GM12878 (cell line): ENCODE results near the gene SORBS2. TPM values are rescaled to one million over a fixed set of nuclear protein-coding genes. Genes with fewer than 3 reads are reported as not detected.

Experiments
- ATAC-seq: fragments of 200-7000 bp; cut with Tn5 transposase; 3 replicates; pipeline ENCODE4 v1.9.1; 2020; ENCODE audit warnings: mild to moderate bottlenecking, moderate library complexity
- BruUV-seq: library from RNA; stranded (reverse); fragments of 400-500 nt; replicated peaks from 2 replicates; lab custom pipeline; 2021; lab: Mats Ljungman, UMichigan
- CTCF ChIA-PET: fragments of 300-600 bp; sonication (Branson Sonifier 250); formaldehyde crosslinking; extraction: SDS; loops from one replicate; lab custom pipeline; 2021; ENCODE audit warnings: inconsistent platforms; lab: Yijun Ruan, JAX
- POLR2A ChIA-PET: fragments of 350-600 bp; formaldehyde crosslinking; extraction: SDS; loops from one replicate; lab custom pipeline; 2021; ENCODE audit warnings: inconsistent platforms; lab: Charles Lee
- RAD21 ChIA-PET: fragments of 300-600 bp; sonication (Branson Sonifier 250); formaldehyde crosslinking; loops from one replicate; lab custom pipeline; 2023; ENCODE audit warnings: antibody characterized with exemption; ENCODE audit not compliant: unreplicated experiment; lab: Charles Lee
- SMC1A ChIA-PET: fragments of 300-600 bp; sonication (Branson Sonifier 250); formaldehyde crosslinking; loops from one replicate; lab custom pipeline; 2023; ENCODE audit not compliant: unreplicated experiment, uncharacterized antibody; lab: Charles Lee
- DNase-seq: peaks from one replicate; pipeline ENCODE4 v3.0.0-alpha.2; 2011; ENCODE audit warnings: low read depth, low spot score
- FAIRE-seq: peaks from 3 replicates; lab custom pipeline; 2011; peaks lifted over from hg19 to GRCh38; lab: Jason Lieb, UNC
- H2AFZ ChIP-seq: 2 replicates; pipeline ENCODE4 v1.6.0; 2011; ENCODE audit warnings: low read depth, low read length, control low read depth; ENCODE audit not compliant: control insufficient read depth
- H3K27ac ChIP-seq: 2 replicates; pipeline ENCODE4 v1.5.1; 2011; ENCODE audit warnings: control low read depth; ENCODE audit not compliant: control insufficient read depth, insufficient read depth
- H3K27me3 ChIP-seq, 2 experiments: replicated peaks in 1 of 2; 2 replicates each; pipeline versions ENCODE4 v1.6.0 to v1.6.1; 2011; ENCODE audit warnings: low read length in 1 of 2; ENCODE audit not compliant: control insufficient read depth in 2 of 2, insufficient read depth in 2 of 2
- H3K36me3 ChIP-seq, 2 experiments: 2 replicates each; pipeline ENCODE4 v1.5.1; 2011; ENCODE audit warnings: low read length in 1 of 2; ENCODE audit not compliant: control insufficient read depth in 2 of 2, insufficient read depth in 2 of 2
- H3K4me1 ChIP-seq: 2 replicates; pipeline ENCODE4 v1.6.1; 2011; ENCODE audit warnings: mild to moderate bottlenecking, low read length, moderate library complexity, mixed read lengths; ENCODE audit not compliant: control insufficient read depth, insufficient read depth
- H3K4me2 ChIP-seq: 2 replicates; pipeline ENCODE4 v1.6.0; 2011; ENCODE audit warnings: control low read depth; ENCODE audit not compliant: control insufficient read depth, insufficient read depth
- H3K4me3 ChIP-seq: fragments of 200-600 bp; sonication (generic); 2 replicates; pipeline ENCODE4 v1.5.1; 2016
- H3K79me2 ChIP-seq: 2 replicates; pipeline ENCODE4 v1.6.0; 2011; ENCODE audit warnings: low read length; ENCODE audit not compliant: control insufficient read depth, insufficient read depth
- H3K9ac ChIP-seq: 2 replicates; pipeline ENCODE4 v1.8.0; 2011; ENCODE audit warnings: low read length, control low read depth, mixed read lengths; ENCODE audit not compliant: control insufficient read depth, insufficient read depth
- H3K9me3 ChIP-seq: replicated peaks from 3 replicates; pipeline ENCODE4 v1.5.1; 2011; ENCODE audit warnings: mild to moderate bottlenecking, low read length; ENCODE audit not compliant: control insufficient read depth, insufficient read depth
- H4K20me1 ChIP-seq: 2 replicates; pipeline ENCODE4 v1.6.0; 2011; ENCODE audit not compliant: control insufficient read depth, insufficient read depth
- CREB1 ChIP-seq: IDR thresholded peaks from 2 replicates; pipeline ENCODE4 v1.6.1; 2012; ENCODE audit warnings: low read depth, mild to moderate bottlenecking, inconsistent platforms
- FOXK2 ChIP-seq: fragments of 450-650 bp; IDR thresholded peaks from 2 replicates; pipeline ENCODE4 v1.6.1; 2017; ENCODE audit warnings: mild to moderate bottlenecking, moderate library complexity
- MLLT1 ChIP-seq: fragments of 450-650 bp; IDR thresholded peaks from 2 replicates; pipeline ENCODE4 v1.6.1; 2016; ENCODE audit warnings: mild to moderate bottlenecking
- NFIC ChIP-seq: IDR thresholded peaks from 2 replicates; pipeline ENCODE4 v1.6.1; 2012; ENCODE audit warnings: low read depth, mild to moderate bottlenecking, inconsistent platforms, low read length, moderate library complexity
- POLR2AphosphoS2 ChIP-seq: IDR thresholded peaks from 2 replicates; pipeline ENCODE4 v1.6.1; 2011; ENCODE audit warnings: low read depth, mild to moderate bottlenecking, low read length, improper control_type of control experiment, moderate library complexity
- PRDM15 ChIP-seq: fragments of 450-650 bp; formaldehyde crosslinking; IDR thresholded peaks from 2 replicates; pipeline ENCODE4 v1.4.0; 2020; ENCODE audit warnings: mild to moderate bottlenecking, moderate library complexity
- RFX5 ChIP-seq: IDR thresholded peaks from 2 replicates; pipeline ENCODE4 v1.6.1; 2011; ENCODE audit warnings: low read depth, low read length, improper control_type of control experiment
- RUNX3 ChIP-seq: IDR thresholded peaks from 2 replicates; pipeline ENCODE4 v1.6.1; 2012; ENCODE audit warnings: low read length, inconsistent platforms
- TCF12 ChIP-seq: IDR thresholded peaks from 2 replicates; pipeline ENCODE4 v1.6.1; 2011; ENCODE audit warnings: low read depth, mild to moderate bottlenecking, low read length
- USF1 ChIP-seq: IDR thresholded peaks from 2 replicates; pipeline ENCODE4 v1.6.1; 2011; ENCODE audit warnings: borderline replicate concordance, low read depth, mild to moderate bottlenecking, moderate library complexity, mixed read lengths, low read length; ENCODE audit not compliant: insufficient read depth; ENCODE audit errors: extremely low read length
- USF2 ChIP-seq: IDR thresholded peaks from 2 replicates; pipeline ENCODE4 v1.6.1; 2011; ENCODE audit warnings: low read depth, low read length, improper control_type of control experiment, borderline replicate concordance
- ZBED1 ChIP-seq: IDR thresholded peaks from 2 replicates; pipeline ENCODE4 v1.6.1; 2016; ENCODE audit warnings: borderline replicate concordance
- ZNF384 ChIP-seq: IDR thresholded peaks from 2 replicates; pipeline ENCODE4 v1.6.1; 2012; ENCODE audit warnings: low read depth, mild to moderate bottlenecking, low read length, improper control_type of control experiment, borderline replicate concordance
- WGBS: methylation state at CpG from one replicate; pipeline ENCODE4 v1.1.6; 2016; ENCODE audit warnings: low lambda C conversion rate; ENCODE audit not compliant: insufficient replicate concordance, insufficient coverage; ENCODE audit errors: missing lambda C conversion rate; 5-methylcytosine and 5-hydroxymethylcytosine counted together
- in situ Hi-C: fragments of 300-500 bp; cut with MboI; formaldehyde crosslinking; loops from 9 replicates; pipeline ENCODE4 v1.14.3; 2018; ENCODE audit warnings: mixed read lengths
- intact Hi-C: fragments of 100-400 bp; cut with micrococcal nuclease; formaldehyde crosslinking; loops from one replicate; pipeline ENCODE4 v1.14.2; 2022; ENCODE audit not compliant: unreplicated experiment
- polyA plus RNA-seq, 11 experiments: library from polyadenylated mRNA; depleted of rRNA in 4 of 11; unstranded in 6 of 11; stranded (reverse) in 5 of 11; fragments of >200 nt; fragmentation: Nextera tagmentation in 4 of 11; fragmentation: Illumina TruSeq in 1 of 11; extraction: Ambion mirVana in 4 of 11; extraction: Trizol in 1 of 11; gene quantifications; 1 replicate in 1 of 11; 2 replicates in 10 of 11; pipeline versions ENCODE4 v1.2.1 to v1.2.3, GENCODE V29; 2011 to 2016; ENCODE audit warnings: inconsistent platforms in 2 of 11, missing spikeins in 2 of 11, low read depth in 1 of 11
- total RNA-seq, 4 experiments: library from RNA; depleted of rRNA in 3 of 4; stranded (reverse); fragments of >200 nt in 3 of 4; fragmentation: Illumina TruSeq in 1 of 4; extraction: Trizol in 1 of 4; gene quantifications; 2 replicates each; pipeline versions ENCODE4 v1.2.1 to v1.2.3, GENCODE V29; 2013 to 2021

Gene SORBS2
- total and polyA plus RNA-seq, 10 of the 15 experiments (the other 5 are each of a cell fraction or from before 2014, with no cell fraction given), result 0.06 to 3.0 (median 0.79) TPM

- TF ChIP-seq CREB1 (no peak), FOXK2 (no peak)
Observed at GRCh38 chr4:185599553-185600243, 212.3 kb downstream of the SORBS2 start (continued).

- Histone ChIP-seq H3K79me2 (no peaks in the 10 kb centered on the region), H3K4me3 (no peak overlapping the region), H3K36me3 (no peaks in the 10 kb centered on the region), H3K27me3 (no peaks in the 10 kb centered on the region), H3K4me1 (no peaks in the 10 kb centered on the region), H3K27ac (no peak overlapping the region), H3K9me3 (no peaks in the 10 kb centered on the region), H3K9ac (no peak overlapping the region), H4K20me1 (no peaks in the 10 kb centered on the region), H2AFZ (no peak overlapping the region), H3K4me2 (no peak overlapping the region)
- RAD21 ChIA-PET, result interaction anchor here (1.4 to 2.0 kb wide), 3 partner anchors 9 to 439 kb away, joined by 4 to 8 read pairs (median 5); partner anchors contain the start of gene UFSP2
- DNase-seq, result no peak
- 64% methylated on average over 7 of the region's 7 CpGs for WGBS
- in situ Hi-C loops, result no loop called here
- POLR2A ChIA-PET, result no interaction called here
- SMC1A ChIA-PET, result interaction anchor here (0.6 to 2.0 kb wide), 15 partner anchors 9 to 559 kb away, joined by 3 to 11 read pairs (median 4); no protein-coding TSS in a partner anchor
- no peak for ATAC-seq
- BruUV-seq, result no TSS peak
- intact Hi-C loops, result loop anchor here (5.0 to 10.0 kb wide), 3 partner anchors 202 to 594 kb away; partner anchors contain the start of genes ANKRD37 and LRP2BP
- no peak for FAIRE-seq
- CTCF ChIA-PET, result interaction anchor here (0.6 to 3.4 kb wide), 26 partner anchors 10 to 563 kb away, joined by 3 to 41 read pairs (median 6); partner anchors contain the start of genes ANKRD37 and UFSP2
- no peak for TF ChIP-seq RFX5
- TF ChIP-seq USF2, result no peak
- no peak for TF ChIP-seq TCF12
- TF ChIP-seq MLLT1, result no peak
- TF ChIP-seq ZBED1, result no peak
- no peak for TF ChIP-seq NFIC
- no peak for TF ChIP-seq ZNF384
- no peak for TF ChIP-seq POLR2AphosphoS2
- TF ChIP-seq USF1, result no peak
- no peak for TF ChIP-seq PRDM15 (CRISPR knock-in tag)
- no peak for TF ChIP-seq RUNX3
Observed at GRCh38 chr4:185598846-185599552, 213.0 kb downstream of the SORBS2 start.
